Progenitor cell of endocrine pancreas (in vitro differentiated cells): ENCODE results near the gene LRRC63. TPM values are rescaled to one million over a fixed set of nuclear protein-coding genes. Genes with fewer than 3 reads are reported as not detected.

ENCODE experiments used
- DNase-seq: peaks from one replicate; pipeline ENCODE4 v3.0.0; 2021; ENCODE audit warnings: low spot score; ENCODE audit not compliant: unreplicated experiment
- H3K27ac Mint-ChIP-seq: 2 replicates; pipeline ENCODE4 v1.8.0; 2021; ENCODE audit warnings: mild to moderate bottlenecking, moderate library complexity, mixed read lengths
- H3K27me3 Mint-ChIP-seq: 2 replicates; pipeline ENCODE4 v1.8.0; 2021; ENCODE audit warnings: mixed read lengths
- H3K36me3 Mint-ChIP-seq: 2 replicates; pipeline ENCODE4 v1.8.0; 2022; ENCODE audit warnings: mixed read lengths; ENCODE audit not compliant: insufficient read depth
- H3K4me1 Mint-ChIP-seq: 2 replicates; pipeline ENCODE4 v1.8.0; 2021; ENCODE audit warnings: low read depth, mixed read lengths
- H3K4me3 Mint-ChIP-seq: 2 replicates; pipeline ENCODE4 v1.8.0; 2021; ENCODE audit warnings: low read depth, mild to moderate bottlenecking, moderate library complexity, mixed read lengths
- H3K9me3 Mint-ChIP-seq: 2 replicates; pipeline ENCODE4 v1.8.0; 2021; ENCODE audit warnings: low read depth, mixed read lengths
- total RNA-seq: library from RNA; stranded (reverse); gene quantifications from 2 replicates; pipeline ENCODE4 v1.2.1, GENCODE V29; 2021
- TF ChIP-seq, protein P1 (sequence below): fragments of 200-600 bp; sonication (generic); IDR thresholded peaks from one replicate; pipeline ENCODE4 v1.5.0; 2021; ENCODE audit warnings: antibody characterized with exemption, mild to moderate bottlenecking; ENCODE audit not compliant: unreplicated experiment

LRRC63 gene
- total RNA-seq, 1 donor from 2014 or later: 0.24 TPM

GRCh38 chr13:46176756-46177155 lies 35.0 kb upstream of the LRRC63 start:
- TF ChIP-seq, protein P1, sequence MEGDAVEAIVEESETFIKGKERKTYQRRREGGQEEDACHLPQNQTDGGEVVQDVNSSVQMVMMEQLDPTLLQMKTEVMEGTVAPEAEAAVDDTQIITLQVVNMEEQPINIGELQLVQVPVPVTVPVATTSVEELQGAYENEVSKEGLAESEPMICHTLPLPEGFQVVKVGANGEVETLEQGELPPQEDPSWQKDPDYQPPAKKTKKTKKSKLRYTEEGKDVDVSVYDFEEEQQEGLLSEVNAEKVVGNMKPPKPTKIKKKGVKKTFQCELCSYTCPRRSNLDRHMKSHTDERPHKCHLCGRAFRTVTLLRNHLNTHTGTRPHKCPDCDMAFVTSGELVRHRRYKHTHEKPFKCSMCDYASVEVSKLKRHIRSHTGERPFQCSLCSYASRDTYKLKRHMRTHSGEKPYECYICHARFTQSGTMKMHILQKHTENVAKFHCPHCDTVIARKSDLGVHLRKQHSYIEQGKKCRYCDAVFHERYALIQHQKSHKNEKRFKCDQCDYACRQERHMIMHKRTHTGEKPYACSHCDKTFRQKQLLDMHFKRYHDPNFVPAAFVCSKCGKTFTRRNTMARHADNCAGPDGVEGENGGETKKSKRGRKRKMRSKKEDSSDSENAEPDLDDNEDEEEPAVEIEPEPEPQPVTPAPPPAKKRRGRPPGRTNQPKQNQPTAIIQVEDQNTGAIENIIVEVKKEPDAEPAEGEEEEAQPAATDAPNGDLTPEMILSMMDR: no peak
- Mint-ChIP-seq H3K36me3 (no peaks in the 10 kb centered on the region), H3K4me1 (peaks cover 13% of the 10 kb centered on the region)

DNA sequence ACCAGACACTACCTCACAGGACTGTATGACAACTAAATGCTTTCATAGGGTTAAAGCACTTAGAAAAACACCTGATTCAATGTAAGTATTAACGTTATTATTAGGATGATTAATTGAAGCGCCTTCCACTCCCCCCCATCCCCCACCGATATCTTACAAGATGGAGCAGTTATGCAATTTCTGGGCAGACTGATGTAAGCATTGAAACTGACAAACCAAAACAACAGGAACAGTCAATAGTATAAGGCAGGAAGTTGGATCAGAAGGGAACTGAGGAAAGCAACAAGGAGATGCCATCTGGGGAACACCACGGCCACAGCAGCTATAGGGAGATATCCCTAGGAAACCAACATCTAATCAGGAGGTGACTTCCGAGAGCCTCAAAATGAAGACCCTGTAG lies 33.6 kb upstream of the LRRC63 start:
- no peaks in the 10 kb centered on the region for H3K36me3 Mint-ChIP-seq
- H3K27ac Mint-ChIP-seq: no peak overlapping the region
- TF ChIP-seq, protein P1: no peak
- H3K27me3 Mint-ChIP-seq: no peaks in the 10 kb centered on the region
- no peak overlapping the region for H3K4me3 Mint-ChIP-seq
- no peak for DNase-seq
- peaks cover 24% of the 10 kb centered on the region for H3K4me1 Mint-ChIP-seq
- no peaks in the 10 kb centered on the region for H3K9me3 Mint-ChIP-seq

More at GRCh38 chr13:46176756-46177155, 35.0 kb upstream of the LRRC63 start:
- DNase-seq: no peak
- Mint-ChIP-seq H3K9me3 (no peaks in the 10 kb centered on the region), H3K27me3 (no peaks in the 10 kb centered on the region), H3K4me3 (no peak overlapping the region), H3K27ac (no peak overlapping the region)

GRCh38 chr13:46178821-46179220 lies 32.9 kb upstream of the LRRC63 start:
- peaks cover 26% of the 10 kb centered on the region for H3K4me1 Mint-ChIP-seq
- no peaks in the 10 kb centered on the region for H3K9me3 Mint-ChIP-seq
- TF ChIP-seq, protein P1: no peak
- no peaks in the 10 kb centered on the region for H3K36me3 Mint-ChIP-seq
- DNase-seq: no peak
- H3K27me3 Mint-ChIP-seq: no peaks in the 10 kb centered on the region
- H3K4me3 Mint-ChIP-seq: no peak overlapping the region
- H3K27ac Mint-ChIP-seq: no peak overlapping the region

DNA sequence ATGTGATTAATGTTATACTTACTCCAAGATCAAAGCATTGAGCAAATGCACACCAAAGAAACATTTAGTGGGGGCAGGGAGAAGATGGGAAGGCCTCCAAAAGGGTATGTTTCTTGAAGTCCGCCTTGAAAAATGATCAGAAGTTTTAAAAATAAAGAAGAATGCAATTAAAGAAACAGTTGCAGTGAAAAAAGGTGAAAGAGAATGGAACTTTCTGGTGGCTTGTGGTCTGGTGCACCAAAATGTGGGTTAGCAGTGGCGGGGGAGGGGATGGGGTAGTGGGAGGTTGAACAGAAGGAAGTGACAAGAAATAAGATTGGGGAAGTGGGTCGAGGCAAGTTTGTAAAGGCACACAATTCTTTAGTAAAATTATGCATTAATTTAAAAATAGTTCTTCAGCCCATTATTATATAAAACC lies 32.2 kb upstream of the LRRC63 start:
- Mint-ChIP-seq H3K27ac (no peak overlapping the region), H3K4me1 (peaks cover 26% of the 10 kb centered on the region), H3K9me3 (no peaks in the 10 kb centered on the region), H3K36me3 (no peaks in the 10 kb centered on the region), H3K27me3 (no peaks in the 10 kb centered on the region), H3K4me3 (peak overlapping the region; percentile 5)
- DNase-seq: no peak
- TF ChIP-seq, protein P1: no peak

DNA sequence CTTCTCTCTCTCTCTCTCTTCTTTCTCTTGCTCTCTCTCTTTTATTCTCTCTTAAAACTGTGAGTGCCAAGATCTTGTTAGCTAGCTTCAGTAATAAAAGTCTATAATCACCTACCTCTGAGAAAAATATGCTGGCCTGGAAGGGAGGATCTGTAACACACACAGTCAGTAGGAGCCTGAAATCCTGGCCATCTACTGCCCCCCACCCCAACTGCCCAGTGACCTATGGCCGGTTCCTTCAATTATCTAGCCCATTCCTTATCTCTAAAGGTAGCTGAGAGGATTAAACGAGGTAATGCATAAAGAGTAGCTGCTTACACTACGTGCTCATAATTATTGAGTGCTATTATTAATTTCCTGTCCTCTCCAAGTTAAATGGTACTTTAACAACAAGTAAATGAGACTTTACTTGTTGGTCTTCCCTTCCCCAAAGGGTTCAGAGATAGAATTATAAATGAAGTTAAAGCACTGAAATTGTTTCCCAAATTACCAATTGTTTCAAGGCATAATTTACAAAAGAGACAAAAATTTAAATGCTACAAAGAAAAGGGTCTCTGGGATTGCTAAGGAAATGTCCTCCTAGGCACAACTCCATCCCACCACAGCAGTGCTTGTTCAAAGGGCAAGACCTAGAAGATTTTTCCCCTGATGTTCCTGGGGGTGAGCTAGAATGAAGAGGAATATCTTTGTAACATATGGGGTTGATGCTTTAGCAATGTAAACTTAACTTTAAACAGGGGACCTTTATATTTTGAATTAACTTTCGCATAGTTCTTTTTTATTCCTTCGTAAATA lies 31.6 kb upstream of the LRRC63 start:
- Mint-ChIP-seq H3K9me3 (no peaks in the 10 kb centered on the region), H3K27ac (no peak overlapping the region), H3K4me3 (no peak overlapping the region), H3K36me3 (no peaks in the 10 kb centered on the region), H3K27me3 (no peaks in the 10 kb centered on the region), H3K4me1 (peaks cover 26% of the 10 kb centered on the region)
- TF ChIP-seq, protein P1: no peak
- DNase-seq: no peak
